HCT116 (cell line): ENCODE measurements around the gene BCL2L13.

ENCODE experiments used
- ATF3 ChIP-seq: IDR thresholded peaks from 2 replicates; pipeline ENCODE4 v1.6.1; 2012
- CEBPB ChIP-seq: IDR thresholded peaks from 2 replicates; pipeline ENCODE4 v1.6.1; 2012; ENCODE audit warnings: low read depth
- CTCF ChIP-seq, 3 experiments: fragments of 200-600 bp in 1 of 3; sonication (generic) in 1 of 3; IDR thresholded peaks in 2 of 3; conservative IDR thresholded peaks in 1 of 3; 2 replicates each; pipeline ENCODE4 v1.5.1; 2012 to 2017; ENCODE audit warnings: low read depth in 2 of 3, low read length in 2 of 3, antibody characterized with exemption in 1 of 3, borderline replicate concordance in 1 of 3, control low read depth in 1 of 3, mild to moderate bottlenecking in 1 of 3, mixed read lengths in 1 of 3, mixed run types in 1 of 3, moderate library complexity in 1 of 3; ENCODE audit not compliant: insufficient read depth in 1 of 3
- ELF1 ChIP-seq: IDR thresholded peaks from 2 replicates; pipeline ENCODE4 v1.6.1; 2012; ENCODE audit warnings: low read depth, borderline replicate concordance
- EZH2 ChIP-seq: fragments of 200-600 bp; sonication (generic); IDR thresholded peaks from 2 replicates; pipeline ENCODE4 v1.6.1; 2017; ENCODE audit warnings: antibody characterized with exemption, mixed run types
- EZH2phosphoT487 ChIP-seq: fragments of 200-600 bp; IDR thresholded peaks from 2 replicates; pipeline ENCODE4 v1.6.1; 2018; ENCODE audit warnings: antibody characterized with exemption, borderline replicate concordance
- POLR2A ChIP-seq: IDR thresholded peaks from 2 replicates; pipeline ENCODE4 v1.7.0; 2011; ENCODE audit warnings: borderline replicate concordance; ENCODE audit not compliant: insufficient read depth, insufficient read length; ENCODE audit errors: extremely low read depth
- POLR2AphosphoS5 ChIP-seq: IDR thresholded peaks from 2 replicates; pipeline ENCODE4 v1.6.1; 2011; ENCODE audit warnings: mild to moderate bottlenecking, low read depth, low read length, moderate library complexity
- RAD21 ChIP-seq: IDR thresholded peaks from 2 replicates; pipeline ENCODE4 v1.6.1; 2012; ENCODE audit warnings: low read depth, mild to moderate bottlenecking
- REST ChIP-seq: IDR thresholded peaks from 2 replicates; pipeline ENCODE4 v1.6.1; 2012; ENCODE audit warnings: low read depth
- SIN3A ChIP-seq: IDR thresholded peaks from 2 replicates; pipeline ENCODE4 v1.6.1; 2012; ENCODE audit warnings: low read depth
- SRF ChIP-seq: IDR thresholded peaks from 2 replicates; pipeline ENCODE4 v1.6.1; 2012; ENCODE audit warnings: low read depth
- ZFX ChIP-seq: fragments of 450-650 bp; IDR thresholded peaks from 2 replicates; pipeline ENCODE4 v1.6.1; 2017

- TF ChIP-seq CEBPB (no peak), POLR2AphosphoS5 (no peak), EZH2phosphoT487 (no peak), CTCF (IDR thresholded peaks at IDR 0.05 in 2 of 3, conservative IDR thresholded peaks at IDR 0.05 in 1 of 3; ENCODE audit: borderline replicate concordance in 1 of 3, insufficient read depth in 1 of 3, low read depth in 2 of 3, low read length in 2 of 3) (no peak), POLR2A (no peak), EZH2 (no peak), REST (no peak), RAD21 (no peak; the same call in 1 of the 2 replicates), ZFX (no peak), SRF (no peak), SIN3A (no peak), ATF3 (no peak), ELF1 (no peak)
Observed at GRCh38 chr22:17638182-17638431, 450 bp upstream of the BCL2L13 start.
